ENCODE data around the gene UPF1. TPM values are rescaled to one million over a fixed set of nuclear protein-coding genes. Genes with fewer than 3 reads are reported as not detected.

UPF1 gene
- total and polyA plus RNA-seq, 2 of the 13 experiments (the other 11 are each of a cell fraction or from before 2014, with no cell fraction given): 16.9 to 41.8 TPM

DNA sequence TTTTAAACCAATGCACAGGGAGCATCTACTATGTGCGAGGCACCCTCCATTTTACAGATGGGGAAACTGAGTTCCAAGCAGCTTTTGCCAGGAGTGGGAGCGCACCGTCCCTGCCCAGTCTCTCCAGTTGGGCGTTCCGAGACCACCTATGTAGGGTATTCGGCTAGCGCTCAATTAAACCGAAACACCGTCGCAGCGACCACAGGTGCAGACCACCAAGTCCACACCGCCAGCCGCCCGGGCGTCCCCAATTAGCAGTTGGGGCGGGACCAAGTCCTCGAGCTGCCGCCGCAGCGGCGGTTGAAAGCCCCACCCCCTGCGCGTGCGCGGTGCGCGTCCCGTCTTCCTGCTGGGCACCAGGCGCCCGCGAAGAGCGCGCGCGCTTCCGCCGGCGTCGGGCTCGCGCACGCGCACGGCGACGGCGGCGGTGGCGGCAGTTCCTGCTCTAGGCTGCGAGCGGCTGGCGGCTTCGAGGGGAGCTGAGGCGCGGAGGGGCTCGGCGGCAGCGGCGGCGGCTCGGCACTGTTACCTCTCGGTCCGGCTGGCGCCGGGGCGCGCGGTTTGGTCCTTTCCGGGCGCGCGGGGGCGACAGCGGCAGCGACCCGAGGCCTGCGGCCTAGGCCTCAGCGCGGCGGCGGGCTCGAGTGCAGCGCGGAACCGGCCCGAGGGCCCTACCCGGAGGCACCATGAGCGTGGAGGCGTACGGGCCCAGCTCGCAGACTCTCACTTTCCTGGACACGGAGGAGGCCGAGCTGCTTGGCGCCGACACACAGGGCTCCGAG, at the start of gene UPF1 (continued):
- TF ChIP-seq, protein P1, sequence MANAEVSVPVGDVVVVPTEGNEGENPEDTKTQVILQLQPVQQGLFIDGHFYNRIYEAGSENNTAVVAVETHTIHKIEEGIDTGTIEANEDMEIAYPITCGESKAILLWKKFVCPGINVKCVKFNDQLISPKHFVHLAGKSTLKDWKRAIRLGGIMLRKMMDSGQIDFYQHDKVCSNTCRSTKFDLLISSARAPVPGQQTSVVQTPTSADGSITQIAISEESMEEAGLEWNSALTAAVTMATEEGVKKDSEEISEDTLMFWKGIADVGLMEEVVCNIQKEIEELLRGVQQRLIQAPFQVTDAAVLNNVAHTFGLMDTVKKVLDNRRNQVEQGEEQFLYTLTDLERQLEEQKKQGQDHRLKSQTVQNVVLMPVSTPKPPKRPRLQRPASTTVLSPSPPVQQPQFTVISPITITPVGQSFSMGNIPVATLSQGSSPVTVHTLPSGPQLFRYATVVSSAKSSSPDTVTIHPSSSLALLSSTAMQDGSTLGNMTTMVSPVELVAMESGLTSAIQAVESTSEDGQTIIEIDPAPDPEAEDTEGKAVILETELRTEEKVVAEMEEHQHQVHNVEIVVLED (CRISPR knock-in tag; IDR thresholded peaks at IDR 0.05; ENCODE audit: borderline replicate concordance): peak; percentile 83

DNA sequence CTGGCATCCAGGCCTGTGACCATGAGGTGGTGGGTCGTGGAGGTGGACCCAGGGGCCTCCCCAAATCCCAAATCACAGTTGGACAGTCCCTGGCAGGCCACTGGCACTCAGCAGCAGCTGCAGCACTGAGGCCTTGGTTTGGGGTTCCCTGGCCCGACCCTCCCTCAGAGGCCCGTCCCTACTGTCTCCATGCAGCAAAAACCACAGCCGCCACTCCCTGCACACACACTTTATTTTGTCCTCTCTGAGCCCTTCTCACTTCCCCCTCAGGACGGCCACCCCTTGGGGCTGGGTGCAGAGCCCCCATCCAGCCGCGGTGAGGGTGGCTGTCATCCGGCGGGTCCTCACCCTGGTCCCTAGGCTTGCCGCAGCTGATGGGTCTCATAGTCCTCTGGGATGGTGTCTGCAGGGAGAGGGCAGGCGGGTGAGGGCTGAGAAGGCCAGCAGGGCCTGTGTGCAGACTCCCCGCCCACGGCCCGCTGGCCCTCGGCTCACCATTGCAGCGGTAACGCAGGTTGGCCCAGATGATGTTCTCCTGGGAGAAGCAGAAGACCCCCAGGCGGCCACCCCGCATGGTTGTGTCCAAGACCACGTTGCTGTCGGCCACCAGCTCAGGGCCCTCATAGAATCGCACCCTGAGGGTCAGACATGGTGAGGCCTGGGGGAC, 49.1 kb upstream of the UPF1 start:
- Histone ChIP-seq H3K4me1 (ENCODE audit: insufficient read depth, low read length) (peaks cover 52% of the 10 kb centered on the region), H3K4me3 (replicated peaks in 1 of 3; ENCODE audit: insufficient read depth in 1 of 3, low read depth in 2 of 3, low read length in 3 of 3) (no peak overlapping the region), H3K27me3 (ENCODE audit: control insufficient read depth in 1 of 2, insufficient read depth in 2 of 2, low read length in 2 of 2) (peaks cover 8 to 24% of the 10 kb centered on the region in 2 experiments), H3K9ac (ENCODE audit: insufficient read depth, low read depth, low read length) (no peak overlapping the region), H4K20me1 (ENCODE audit: insufficient read depth, low read length) (no peaks in the 10 kb centered on the region), H3K9me3 (ENCODE audit: low read length) (no peaks in the 10 kb centered on the region), H3K4me2 (ENCODE audit: low read depth, low read length) (0 out of 2 replicates have a peak overlapping the region, but pooled peaks have one; percentile 44), H2AFZ (ENCODE audit: low read length) (no peak overlapping the region), H3K27ac (ENCODE audit: extremely low read length, insufficient read depth, low read length) (no peak overlapping the region), H3K36me3 (replicated peaks in 1 of 2; ENCODE audit: control insufficient read depth in 1 of 2, insufficient read depth in 2 of 2, low read length in 2 of 2) (no peaks in the 10 kb centered on the region), H3K79me2 (ENCODE audit: insufficient read depth, low read length) (no peaks in the 10 kb centered on the region)
- BruUV-seq (replicated peaks): no TSS peak
- peak; percentile 3; the same call in 1 of the 3 replicates for ATAC-seq
- CTCF ChIA-PET (ENCODE audit: low intra/inter-chr PET ratio, low total read pairs): no interaction called here
- FAIRE-seq: no peak
- POLR2A ChIA-PET: no interaction called here
- WGBS (ENCODE audit: low lambda C conversion rate): 60% methylated on average over 13 of the region's 22 CpGs
- in situ Hi-C loops (cut with HindIII; ENCODE audit: extremely low pct_ligation_motif_present, low pct_unique_long_range_greater_than_20kb): no loop called here
- intact Hi-C loops (cut with micrococcal nuclease; ENCODE audit: unreplicated experiment): no loop called here
- no peak for DNase-seq (ENCODE audit: low spot score)
- TF ChIP-seq ZNF274 (CRISPR knock-in tag; IDR thresholded peaks at IDR 0.05): peak; percentile 14; the same call in 1 of the 2 replicates
- TF ChIP-seq NFIB (CRISPR knock-in tag; IDR thresholded peaks at IDR 0.05; ENCODE audit: borderline replicate concordance): no peak

All from HepG2 (cell line).